Activated T-cell treated with anti-CD3 and anti-CD28 coated beads, Interleukin-2, amount 50 U/mL, for 48 hours (primary cell): ENCODE measurements around the gene B3GLCT.

Experiments
- DNase-seq, 2 experiments: peaks; one replicate each; pipeline ENCODE4 v3.0.0-alpha.2; 2020

B3GLCT gene

DNA sequence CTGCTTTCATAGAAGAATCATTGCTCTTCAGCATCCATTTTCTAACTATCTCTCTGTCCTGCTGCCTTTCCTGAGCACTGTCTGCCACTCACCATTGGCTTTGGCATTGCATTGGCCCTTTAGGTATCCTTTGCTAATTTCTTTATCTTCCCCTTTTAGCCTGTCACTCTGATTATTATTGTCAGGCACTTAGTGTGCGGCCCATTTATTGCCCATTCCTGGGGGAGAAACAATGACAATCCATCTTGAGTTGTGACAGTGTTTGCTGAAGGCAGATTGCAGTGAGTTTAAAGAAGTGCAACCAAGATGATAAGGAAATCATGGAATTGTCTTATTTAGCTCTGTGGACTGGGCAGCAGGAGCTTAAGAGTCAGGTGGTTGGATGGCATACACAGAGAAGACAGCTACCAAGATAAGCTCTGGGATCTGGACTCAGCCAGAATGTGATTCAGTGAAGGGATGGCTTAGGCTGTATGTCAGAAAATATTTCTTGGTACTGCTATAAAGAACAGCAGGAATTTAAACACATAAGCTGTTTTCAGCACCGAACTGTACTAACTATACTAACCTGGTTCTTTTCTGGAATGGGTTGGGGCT, 25.3 kb downstream of the B3GLCT start:
- no peak for DNase-seq

- no peak for DNase-seq
Measured at GRCh38 chr13:31225998-31226675, 26.4 kb downstream of the B3GLCT start.

DNA sequence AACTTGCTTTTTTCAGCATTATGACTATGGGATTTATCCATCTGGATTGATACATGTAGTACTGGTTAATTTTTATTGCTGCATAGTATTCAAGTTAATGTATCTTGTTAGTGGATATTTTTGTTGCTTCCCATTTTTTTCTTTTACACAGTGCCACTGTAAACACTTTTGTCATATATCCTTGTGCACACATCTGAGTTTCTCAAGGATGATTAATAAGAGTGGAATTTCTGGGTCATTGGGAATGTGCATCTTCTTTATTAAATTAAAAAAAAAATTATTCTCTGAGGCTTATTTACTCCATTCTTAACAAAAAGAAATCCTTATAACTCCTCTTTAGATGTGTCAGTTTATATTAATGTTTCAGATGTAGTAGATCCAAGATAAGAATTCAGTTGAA, 27.3 kb downstream of the B3GLCT start:
- no peak for DNase-seq

- no peak for DNase-seq
Measured at GRCh38 chr13:31227870-31228269, 28.1 kb downstream of the B3GLCT start.

DNA sequence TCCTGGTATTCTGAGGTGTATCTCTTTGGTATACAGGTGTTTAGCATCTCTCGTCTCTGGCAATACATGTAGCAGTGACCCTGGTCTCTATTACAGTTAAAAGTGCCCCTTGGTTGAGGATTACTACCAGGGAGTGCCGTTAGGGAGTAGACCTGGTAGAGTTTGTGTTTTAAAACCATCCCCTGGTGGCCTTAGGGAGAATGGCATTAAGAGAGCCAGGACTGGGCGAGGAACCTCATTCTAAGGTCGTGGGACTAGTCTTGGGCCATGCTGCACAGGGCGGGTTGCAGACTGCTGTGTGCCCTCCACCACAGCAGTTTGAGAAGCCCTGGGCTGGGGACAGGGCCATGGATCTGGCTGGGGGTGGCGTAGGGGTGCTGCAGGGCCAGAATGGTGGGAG, 35.0 kb downstream of the B3GLCT start:
- no peak for DNase-seq

- no peak for DNase-seq
Measured at GRCh38 chr13:31236211-31236786, 36.5 kb downstream of the B3GLCT start.

DNA sequence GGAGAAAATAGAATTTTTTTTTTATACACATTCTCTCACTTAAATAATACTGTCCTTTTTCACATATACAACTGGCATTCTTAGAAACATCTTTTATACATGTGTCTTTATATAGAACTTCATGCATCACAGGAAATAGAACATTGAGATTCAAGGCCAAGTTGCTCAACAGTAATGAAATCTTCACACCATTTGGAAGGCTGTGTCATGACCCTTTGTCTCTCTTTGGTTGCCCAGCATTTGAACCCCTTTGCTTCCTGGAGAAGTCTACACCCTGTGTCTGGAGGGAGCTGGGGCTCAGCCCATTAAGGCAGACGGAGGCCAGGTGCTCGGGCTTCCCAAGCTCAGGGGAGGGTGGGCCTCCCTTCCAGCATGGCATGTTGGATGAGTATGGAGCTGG, 41.1 kb downstream of the B3GLCT start:
- DNase-seq, result no peak

DNA sequence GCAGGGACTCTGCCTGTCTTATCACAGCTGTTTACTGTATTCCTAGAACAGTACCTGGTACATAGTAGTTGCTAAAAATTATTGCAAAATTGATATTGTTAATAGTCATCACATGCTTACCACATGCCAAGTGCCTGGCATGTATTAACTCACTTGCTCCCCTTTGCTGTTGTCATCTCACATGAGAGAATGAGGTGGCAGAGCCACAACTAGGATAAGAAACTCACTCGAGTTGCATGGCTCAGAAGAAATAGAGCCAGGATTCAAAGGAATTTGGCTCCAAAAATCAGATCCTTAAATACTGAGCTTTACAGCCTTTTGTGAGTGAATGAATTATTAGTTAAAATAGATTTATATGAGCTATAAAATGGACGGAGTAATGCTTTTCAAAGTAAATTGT, 42.6 kb downstream of the B3GLCT start:
- DNase-seq, result no peak

DNA sequence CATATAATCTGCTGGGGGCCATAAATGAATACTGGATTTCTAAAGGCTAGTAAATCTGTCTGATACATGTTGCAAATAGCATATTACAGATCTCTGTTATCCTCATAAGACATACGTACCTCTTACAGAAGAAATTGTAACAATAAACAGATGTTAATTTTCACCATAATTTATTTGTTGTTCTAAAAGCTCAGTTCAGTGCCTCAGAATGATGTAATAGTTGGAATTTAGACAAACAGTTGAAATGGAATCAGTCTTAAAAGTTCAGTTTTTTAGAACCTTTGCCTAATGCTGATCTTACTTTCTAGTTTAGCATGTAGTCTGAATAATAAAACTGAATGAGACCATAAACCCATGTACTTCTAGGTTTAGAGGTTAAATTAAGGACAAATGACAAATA, 43.1 kb downstream of the B3GLCT start:
- no peak for DNase-seq

- DNase-seq, result no peak
Measured at GRCh38 chr13:31245598-31246373, 46.0 kb downstream of the B3GLCT start.

DNA sequence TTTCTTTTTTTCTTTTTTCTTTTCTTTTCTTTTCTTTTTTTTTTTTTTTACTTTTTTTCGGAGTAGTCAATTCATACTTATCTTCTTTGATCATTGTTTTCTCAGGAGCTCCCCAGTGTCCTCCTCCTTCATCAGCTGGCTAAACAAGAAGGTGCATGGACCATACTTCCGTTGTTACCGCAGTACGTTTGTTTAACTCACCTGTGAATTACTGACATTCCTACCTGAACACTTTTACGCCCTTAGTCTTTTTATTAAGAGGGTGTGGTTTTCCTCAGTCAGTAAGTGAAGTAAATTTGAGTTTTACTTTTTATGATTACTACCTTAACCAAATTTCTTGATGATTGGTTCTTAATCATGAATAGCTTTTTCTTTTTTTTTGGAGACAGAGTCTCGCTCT, 47.1 kb downstream of the B3GLCT start:
- no peak for DNase-seq

DNA sequence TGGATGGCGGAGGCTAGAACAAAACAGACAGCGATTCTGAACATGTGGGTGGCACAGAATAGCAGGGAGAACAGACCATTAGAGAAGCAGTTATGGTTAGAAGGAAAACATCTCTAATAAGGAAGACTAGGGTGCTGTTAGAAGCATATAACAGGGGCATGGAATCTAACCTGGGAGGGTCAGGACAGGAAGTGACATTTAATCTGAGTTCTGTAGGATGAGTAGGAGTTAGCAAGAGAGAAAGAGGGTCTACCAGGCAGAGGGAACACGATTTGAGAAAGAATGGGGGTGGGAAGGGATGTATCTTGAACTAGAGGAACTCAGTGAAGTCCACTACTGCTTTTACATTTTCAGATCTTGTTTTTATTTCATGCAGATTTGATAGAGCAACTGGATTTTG, 48.6 kb downstream of the B3GLCT start:
- no peak for DNase-seq

DNA sequence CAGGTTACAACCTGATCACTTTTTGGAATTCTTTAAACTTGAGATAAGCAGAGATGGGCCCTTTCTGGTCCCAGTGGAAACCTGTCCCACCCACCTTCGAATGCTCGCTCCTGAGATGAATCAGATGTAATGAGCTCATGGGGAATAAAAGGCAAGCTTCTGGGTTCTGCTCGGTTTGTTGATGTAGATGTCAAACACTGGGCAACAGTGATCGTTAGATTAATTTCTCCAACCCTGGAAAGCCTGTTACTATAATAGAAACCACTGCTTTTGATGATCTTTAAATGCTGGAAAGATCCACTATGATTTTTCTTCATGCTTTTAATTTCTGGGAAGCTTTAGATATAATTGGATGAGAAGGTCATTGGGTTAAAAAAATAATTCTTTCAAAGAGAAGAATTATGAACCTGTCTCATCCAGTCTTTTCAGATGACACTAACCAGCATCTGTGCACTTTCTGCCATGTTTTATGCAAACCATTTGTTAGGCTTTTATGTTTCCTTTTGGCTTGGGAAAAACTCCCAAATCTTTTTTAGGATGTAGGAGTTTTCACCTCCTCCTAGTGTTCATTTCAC, 49.3 kb downstream of the B3GLCT start:
- no peak for DNase-seq

DNA sequence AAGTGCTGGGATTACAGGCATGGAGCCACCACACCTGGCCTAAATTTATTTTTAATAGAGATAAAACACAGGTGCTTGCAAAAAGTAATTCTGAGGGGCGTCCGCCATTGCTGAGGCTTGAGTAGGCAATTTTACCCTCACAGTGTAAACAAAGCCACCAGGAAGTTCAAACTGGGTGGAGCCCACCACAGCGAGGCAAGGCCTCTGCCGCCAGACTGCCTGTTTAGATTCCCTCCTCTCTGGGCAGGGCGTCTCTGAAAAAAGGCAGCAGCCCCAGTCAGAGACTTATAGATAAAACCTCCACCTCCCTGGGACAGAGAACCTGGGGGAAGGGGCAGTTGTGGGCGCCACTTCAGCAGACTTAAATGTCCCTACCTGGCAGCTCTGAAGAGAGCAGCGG, 50.7 kb downstream of the B3GLCT start:
- no peak for DNase-seq

- no peak for DNase-seq
Measured at GRCh38 chr13:31261241-31261640, 61.5 kb downstream of the B3GLCT start.

- no peak for DNase-seq
Measured at GRCh38 chr13:31263346-31263745, 63.6 kb downstream of the B3GLCT start.

- no peak for DNase-seq
Measured at GRCh38 chr13:31264151-31264550, 64.4 kb downstream of the B3GLCT start.

GRCh38 chr13:31267126-31267784, 67.5 kb downstream of the B3GLCT start:
- DNase-seq, result no peak

GRCh38 chr13:31274390-31274789, 74.6 kb downstream of the B3GLCT start:
- DNase-seq, result no peak

DNA sequence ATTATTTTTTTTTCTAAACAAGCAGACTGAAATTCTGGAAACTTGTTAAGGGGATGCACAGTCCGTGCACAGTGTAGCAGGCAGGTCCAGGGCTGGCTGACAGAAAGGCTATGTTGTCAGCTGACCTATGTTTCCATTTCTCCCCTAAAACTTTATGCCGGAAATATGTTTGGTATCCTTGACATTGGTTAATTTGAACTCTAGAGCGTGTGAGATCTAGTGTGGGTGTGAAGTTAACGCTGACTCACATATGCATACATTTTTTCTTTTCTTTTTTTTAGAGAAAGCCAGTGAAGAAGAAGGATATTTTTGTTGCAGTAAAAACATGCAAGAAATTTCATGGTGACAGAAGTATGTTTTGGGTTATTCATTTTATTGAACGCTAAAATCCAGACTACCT, 76.6 kb downstream of the B3GLCT start:
- DNase-seq, result no peak

- DNase-seq, result no peak
Measured at GRCh38 chr13:31278869-31279268, 79.1 kb downstream of the B3GLCT start.

DNA sequence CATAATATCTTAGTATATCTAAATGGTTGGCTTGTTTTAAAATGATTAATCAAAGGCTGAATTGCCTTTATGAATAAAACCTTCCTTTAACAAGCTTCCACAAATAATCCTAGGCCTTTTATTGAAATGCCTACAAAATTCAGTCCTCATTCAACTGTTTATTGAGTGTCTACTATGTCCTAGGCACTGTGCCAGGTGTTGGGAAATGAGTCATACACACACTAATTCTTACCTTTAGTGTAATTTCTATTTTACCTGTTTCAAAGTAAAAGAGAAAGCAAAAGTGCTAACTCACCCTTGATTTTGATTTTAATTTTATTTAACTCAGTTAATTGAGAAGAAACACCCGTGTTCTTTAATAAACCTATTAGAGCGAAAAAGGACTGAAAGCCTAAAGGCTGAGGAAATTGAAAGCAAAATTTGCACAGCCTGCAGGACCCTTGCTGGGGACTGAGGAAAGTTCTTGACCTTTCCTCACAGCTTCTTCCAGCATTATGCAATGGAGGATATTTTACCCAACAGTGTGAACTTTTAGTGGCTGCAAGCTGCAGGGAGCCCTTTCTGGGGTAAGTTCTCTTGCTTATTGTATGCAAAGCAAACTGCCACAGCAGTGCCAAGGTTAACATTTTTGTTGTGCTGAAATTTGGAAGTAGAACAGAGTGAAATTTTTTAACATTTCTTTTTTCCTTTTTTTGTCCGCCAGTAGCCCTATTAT, 83.1 kb downstream of the B3GLCT start:
- DNase-seq, result no peak
